Stimulated activated CD4-positive, alpha-beta T cell treated with anti-CD3 and anti-CD28 coated beads, Interleukin-2, amount 100 ng/mL, for 24 hours (primary cell): ENCODE results near the gene DCBLD2.

Experiments used
- DNase-seq, 2 donors: peaks; one replicate each; pipeline ENCODE4 v3.0.0-alpha.2; 2020

DCBLD2 gene

DNA sequence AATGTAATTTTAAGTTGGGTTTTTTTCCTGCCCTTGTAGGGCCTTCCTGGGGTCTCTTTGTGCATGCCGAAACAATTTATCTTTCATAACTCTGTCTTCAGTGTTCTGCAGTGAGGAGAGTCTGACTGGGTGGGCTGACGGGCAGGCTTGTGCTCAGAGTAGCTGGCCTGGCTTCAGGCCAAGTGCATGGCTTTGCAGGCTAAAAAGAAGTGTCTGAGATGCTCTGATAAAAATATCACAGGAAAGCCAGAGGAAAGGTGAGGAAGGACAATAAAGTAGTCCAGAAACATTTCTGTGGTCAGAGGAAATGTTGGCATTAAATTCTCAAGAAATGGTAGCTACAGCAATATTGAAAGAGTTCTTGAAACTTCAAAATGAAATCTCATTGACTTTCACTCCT, 112.8 kb downstream of the DCBLD2 start:
- no peak for DNase-seq

DNA sequence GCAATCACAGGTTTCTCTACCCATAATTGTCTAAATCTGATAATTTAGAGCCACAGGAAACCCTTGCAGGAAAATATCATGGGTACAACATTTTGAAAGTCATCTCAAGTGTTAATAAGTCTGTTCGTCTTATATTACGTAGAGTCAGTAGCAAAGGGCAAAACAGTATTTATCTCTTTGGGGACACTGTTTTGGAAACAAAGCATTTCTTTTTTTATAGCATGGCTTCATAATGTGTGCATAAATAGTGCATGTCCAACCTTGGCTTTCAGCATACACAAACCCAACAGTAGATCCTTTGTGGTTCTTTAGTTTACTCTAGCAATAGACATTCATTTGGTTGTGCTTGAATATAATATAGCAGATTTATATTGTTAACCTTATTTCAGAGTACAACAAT, 114.3 kb downstream of the DCBLD2 start:
- no peak for DNase-seq

DNA sequence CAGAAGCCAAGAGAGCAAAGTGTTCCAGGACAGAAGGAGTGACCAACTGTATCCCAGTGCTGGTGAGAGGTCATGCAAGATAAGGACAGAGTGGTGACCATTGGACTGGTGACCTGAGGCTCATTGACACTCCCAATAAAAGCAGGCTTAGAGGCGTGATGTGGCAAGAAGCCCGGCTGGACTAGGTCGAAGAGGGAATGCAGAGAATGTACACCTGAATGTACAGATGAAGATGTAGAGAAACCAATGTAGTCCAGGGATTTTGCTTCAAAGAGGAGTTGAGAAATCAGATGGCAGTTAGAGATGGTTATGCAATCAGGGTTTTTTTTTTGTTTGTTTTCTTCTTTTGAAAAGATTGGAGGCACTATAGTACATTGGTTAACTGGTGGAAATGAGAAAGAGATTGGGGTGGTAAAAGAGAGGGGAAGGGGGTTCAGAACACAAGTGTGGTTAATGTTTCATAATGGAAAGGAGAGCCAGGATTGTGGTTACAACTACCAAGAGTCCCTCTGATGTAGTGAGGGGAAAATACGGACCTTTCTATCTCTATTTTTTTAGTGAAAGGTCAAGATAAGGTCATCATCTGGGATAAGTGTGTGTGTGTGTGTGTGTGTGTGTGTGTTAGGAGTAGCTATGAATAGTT, 115.0 kb downstream of the DCBLD2 start:
- DNase-seq, result no peak

DNA sequence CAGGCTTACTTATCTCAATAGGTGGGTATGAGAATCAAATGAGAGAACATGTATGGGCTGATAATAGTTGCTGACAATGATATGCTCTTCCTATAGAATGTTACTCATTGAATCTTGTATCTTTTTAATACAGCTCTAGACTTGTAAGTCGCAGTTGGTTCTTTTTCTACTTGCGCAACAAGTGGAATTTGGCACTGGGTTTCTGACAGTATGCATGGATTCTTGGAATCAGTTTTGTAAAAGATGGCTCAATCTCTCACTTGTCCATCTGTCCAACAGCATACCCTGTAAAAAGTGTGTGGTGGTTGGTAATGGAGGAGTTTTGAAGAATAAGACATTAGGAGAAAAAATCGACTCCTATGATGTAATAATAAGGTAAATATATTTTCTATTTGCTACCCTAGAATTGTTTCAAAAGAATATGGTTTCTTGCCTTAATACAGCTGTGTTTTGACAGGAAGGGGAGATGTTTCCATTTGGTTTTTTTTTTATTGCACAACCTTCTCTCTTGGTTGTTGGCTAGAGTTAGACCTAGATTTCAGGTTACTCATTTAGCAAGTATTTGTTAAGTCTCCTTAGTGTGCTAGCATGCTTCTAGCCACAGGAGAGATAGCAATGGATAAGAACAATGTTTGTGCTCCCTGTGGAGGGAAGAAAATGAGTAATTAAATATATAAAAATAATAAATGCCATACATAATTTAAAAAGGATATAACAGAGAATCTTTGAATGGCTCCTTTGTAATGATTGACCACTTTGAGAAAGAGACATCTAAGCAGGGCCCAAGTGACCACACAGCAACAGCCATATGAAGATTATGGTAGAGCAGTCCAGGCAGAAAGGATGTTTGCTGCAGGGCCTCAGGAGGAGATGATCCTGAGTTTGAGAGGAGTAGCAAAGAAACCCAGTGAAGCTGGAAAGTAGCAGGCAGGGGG, 116.6 kb downstream of the DCBLD2 start:
- no peak for DNase-seq

DNA sequence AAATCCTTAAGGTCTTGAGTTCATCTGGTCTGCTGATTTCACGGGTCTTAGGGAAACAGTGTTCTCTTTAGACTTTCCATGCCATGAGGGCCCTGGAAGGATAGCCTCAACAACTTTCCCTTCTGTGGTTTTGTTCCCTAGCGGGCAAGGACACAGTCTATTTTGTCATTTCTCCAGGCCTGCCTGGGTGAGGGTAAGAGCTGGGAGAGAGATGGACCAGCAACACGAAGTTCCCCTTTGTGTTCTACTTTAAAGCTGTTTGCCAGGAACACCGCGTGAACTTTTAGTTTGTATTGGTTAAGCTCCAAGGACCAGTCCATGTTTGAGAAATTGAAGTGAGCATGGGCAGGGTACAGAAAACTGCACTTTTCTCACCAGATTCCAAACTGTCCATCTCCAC, 117.5 kb downstream of the DCBLD2 start:
- no peak for DNase-seq

DNA sequence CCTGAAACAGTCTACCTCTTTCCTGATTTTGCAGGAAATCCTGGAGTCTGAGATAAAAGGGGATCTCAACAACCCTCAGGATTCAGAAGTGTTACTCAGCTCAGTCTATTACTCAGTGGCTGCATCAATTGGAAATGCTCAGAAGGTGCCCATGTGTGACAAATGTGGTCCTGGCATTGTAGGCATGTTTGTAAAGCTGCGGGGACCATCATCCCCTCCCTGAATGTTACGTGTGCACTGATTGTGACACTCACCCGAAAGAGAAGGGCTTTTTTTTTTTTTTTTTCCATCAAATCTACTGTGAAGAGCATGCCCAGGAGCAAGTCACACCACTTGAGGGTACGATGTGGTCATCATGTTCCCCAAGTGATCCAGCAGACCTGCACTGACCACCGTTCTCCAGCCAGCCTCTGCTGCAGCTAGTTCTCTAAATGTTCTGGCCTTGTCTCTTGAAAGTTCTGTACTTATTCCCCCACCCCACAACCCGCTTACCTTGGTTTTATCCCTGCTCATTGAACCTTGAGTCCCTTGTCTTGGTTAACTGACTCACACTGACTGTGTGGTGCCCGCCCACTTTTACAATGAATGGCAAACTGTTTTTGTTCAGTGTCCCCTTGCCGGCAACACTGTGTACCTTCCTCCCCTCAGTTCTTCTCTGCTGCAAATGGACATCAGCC, 118.5 kb downstream of the DCBLD2 start:
- no peak for DNase-seq

DNA sequence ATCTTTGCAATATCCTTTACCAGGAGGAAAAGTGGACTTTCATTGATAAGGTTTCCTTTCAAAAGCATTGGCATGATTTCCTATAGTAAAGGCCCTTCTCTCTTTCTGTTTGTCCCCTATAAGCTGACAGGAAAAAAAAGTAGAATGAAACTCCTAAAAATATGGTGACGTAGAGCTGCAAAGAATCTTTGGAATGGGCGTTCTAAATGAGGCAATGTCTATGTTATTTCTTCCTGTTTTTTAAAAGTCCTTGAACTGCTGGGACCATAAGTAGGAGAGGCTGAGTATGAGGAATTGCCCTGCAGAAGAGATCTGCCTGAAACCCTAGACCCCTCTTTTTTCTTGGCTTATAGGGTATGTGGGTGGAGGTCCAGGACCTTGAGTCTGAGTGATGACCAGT, 121.2 kb downstream of the DCBLD2 start:
- DNase-seq, result no peak

DNA sequence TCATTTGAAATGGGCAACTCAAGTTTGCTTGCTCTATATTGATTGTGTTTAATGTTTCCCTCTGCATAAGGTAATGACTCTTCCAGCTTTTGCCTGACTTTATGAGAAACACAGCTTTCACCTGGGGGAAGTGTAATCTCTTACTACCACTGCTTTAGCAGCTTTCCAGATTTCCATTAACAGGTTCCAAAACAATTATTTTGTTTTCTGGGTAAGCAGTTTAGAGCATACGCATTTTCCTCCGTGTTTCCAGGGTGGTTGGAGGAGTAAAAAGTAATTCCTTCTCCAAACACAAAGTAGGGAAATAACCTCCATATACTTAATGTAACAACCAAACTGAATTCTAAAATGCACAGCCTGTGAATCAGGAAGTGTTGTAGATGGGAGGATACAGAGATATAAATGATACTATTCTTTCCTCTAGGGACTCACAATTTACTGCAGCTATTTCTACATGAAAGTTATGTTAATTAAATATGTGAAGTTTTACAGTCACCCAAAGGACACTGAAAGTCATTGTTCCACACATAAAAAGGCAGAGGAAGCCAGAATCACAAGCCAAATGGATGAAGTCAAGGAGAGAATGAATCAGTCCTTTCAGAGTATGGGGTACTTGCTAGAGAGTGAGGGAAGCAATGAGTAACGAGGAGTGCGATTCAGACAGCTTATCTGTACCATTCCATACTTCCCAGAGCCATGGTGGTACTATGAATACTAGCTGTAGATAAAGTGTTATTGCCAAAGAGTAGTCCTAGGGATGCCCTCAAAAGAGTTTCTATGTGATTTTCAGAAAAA, 121.8 kb downstream of the DCBLD2 start:
- DNase-seq, result no peak

DNA sequence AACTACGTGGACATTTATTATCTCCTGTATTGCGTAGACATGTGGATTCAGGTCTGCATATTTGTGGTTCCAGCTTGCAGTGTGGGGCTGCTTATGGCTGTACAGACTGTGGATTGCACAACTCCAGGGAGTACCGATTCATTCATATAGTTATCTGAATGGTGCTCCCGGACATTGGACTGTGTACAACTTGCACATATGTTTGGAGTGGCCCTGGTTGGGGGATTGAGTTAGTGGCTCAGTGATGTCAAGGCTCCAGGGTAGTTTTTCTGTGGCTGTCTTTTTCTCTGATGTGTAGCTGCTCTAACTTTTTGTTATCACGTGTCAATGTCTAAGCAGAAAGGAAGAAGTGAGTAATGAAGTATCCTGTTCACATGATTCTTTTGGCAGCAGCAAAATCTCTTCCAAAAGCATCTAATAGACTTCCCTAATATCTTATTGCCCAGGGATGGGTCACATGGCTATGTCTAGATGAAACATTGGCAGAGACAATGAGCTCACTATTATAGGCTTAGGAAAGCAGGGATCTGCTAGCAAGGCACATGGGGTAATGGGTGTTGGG, 122.6 kb downstream of the DCBLD2 start:
- no peak for DNase-seq

DNA sequence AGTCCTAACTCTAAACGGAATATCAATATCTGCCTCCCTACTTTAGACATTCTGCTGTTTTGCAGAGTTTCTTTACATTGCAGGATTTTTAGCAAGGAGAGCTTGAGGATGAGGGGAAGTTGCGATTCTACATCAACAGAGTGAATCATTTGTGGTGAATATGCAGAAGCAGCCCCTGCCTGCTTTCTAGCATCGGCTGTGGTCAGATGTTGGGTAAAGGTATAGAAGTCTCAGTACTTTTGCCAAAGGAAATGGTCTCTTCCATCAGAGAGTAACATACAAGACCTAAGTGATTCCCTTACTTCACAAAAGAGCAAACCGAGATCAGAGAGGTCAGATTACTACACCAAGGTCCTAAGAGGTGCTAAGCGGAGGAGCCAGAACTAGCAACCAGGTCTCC, 123.1 kb downstream of the DCBLD2 start:
- no peak for DNase-seq

DNA sequence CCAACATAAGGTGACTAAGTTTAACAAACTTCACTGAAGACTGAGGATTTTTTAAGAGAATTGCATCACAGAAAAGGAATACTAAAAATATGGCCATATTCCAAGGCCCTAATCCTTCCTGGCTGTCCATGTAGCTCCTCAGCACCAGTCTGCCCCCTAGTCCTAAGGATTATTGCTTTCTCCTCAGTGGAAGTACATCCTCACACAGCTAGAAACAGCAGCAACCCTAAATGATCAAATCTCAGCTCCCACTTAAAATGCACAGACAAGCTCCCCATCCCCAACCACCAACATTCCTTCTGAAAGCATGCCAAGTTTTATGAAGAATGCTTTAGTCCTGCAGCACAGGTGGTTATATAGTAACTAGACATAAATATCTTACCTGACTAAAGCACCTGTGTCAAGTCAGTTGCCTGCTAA, 123.7 kb downstream of the DCBLD2 start:
- no peak for DNase-seq

DNA sequence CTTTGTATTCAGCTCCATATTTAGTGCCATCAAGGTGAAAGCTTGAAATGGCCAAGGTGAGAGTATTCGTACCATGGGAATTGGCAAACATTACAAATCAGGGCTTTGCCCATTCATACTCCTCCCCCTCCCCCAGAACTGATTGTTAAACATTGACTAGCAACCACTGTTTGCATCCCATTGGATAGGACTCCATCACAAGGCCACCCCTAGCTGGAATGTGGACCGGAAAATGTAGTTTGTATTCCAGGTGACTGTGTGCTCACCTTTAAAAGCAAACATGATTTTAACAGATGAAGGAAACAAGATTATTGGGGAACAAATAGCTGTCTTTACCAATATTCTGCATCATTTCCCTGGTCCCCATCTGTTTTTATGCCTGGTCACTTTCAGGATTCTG, 124.2 kb downstream of the DCBLD2 start:
- DNase-seq, result no peak

DNA sequence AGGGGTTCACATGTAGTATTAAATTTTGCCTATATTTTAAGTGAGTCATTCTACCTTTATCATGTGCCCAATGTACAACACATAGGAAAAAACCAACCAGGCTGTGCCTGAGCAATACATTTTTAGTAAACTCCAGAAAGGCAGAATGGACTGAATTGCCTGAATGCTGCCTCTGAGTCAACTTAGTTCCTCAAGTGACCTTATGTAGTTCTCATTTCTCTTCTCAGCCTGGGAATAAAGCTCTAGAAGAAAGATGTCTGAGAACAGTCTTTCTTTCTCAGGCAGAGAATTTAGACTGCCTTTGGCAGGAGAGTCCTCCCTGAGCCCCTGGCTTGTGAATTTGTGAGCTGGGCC, 125.4 kb downstream of the DCBLD2 start:
- no peak for DNase-seq

DNA sequence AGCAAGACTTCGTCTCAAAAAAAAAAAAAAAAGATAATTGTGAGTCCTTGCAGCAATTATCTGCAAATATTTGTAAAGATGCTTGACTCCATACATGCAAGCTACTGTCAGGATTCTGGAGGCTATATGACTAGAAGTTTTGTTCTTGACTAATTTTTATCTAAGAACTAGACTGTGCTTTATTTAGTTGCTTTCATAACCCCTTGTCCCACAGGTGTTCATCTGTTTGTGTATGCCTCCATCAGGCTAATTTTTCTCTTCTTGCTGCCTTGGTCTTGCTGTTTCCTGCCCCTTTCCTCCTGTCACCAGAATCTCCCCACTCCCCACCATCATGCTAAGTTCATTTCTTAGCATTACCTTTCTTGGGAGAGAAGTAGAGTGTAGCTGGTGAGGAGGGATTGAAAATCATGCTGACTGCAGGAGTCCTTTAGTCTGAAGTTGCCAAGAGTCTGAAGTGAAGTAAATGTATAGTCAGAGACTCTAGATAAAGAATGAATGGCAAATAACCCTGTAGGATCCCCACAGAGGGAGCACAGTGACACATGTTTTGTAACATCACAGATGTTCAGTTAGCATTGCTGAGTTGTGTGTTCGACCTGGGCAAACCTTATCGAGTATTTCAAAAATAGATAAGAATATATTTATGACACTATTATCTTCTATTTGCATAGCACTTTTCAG, 125.9 kb downstream of the DCBLD2 start:
- DNase-seq, result no peak

DNA sequence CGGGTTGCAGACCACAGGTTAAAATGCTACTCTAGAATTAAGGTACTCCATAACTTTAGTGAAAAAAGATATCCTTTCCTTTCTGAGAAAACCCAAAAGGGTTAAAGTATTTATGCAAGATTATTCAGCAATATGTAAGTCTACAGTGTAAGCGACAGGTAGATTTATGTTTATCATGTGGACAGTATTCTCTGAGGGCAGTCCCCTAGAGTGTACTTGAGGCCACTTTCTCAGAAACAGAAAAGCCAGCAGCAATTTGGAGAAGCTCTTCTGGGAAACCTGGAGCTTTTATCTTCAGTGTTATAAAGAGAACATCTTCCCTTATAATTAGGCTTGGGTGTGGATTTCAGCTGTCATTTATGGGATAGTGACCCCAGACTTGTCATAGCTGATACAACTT, 129.5 kb downstream of the DCBLD2 start:
- DNase-seq, result no peak

DNA sequence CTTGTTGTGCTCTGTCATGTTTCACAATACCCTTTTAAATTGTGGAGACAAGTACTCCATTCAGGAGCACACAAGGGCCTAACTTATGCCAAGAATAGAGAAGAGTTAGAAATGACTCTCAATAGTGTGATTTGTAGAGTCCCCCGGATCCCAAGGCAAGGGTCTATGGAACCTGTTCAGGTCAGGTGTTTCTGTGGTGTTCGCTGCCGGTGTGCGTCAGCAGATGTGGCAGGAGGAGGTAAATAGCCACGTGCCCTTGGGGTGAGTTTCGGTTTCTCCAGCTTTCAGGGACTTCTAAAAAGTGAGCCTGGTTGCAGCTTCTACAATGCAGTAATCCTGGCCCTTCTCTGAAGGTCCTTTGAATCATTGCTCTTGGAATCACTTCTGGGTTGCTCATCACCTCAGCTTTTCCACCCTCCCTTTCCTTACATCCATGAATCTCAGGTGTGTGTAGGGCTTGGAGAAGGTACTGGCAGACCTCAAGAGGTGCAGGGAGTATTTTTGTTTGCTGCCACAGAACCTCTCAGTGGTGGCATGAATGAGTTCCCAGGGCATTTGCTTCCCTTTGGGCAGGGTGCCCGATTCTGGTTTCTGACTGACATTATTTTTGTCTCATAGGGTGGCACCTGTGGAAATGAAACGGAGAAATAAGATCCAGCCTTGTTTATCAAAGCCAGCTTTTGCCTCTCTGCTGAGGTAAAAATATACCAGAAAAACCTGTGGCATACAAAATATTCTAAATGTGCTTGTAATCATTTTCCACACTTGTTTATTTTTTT, 131.0 kb downstream of the DCBLD2 start:
- DNase-seq, result no peak

DNA sequence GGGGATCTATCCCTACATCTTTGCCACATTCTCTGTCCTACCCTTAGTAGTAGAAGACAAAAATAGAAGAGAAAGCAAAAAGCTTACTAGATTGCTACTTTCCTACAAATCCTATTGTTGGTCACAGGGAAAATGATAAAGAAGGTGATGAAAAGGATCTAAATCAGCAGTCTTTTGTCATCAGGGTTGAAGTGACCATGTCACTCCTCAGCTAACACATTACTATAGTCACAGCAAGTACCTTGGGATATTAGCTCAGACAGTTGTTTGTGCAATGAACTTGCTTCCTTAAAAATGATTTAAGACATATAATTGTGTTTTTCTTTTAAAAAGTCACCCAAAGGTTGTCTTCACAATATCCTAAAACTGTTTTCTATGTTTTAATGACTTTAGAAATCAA, 132.0 kb downstream of the DCBLD2 start:
- no peak for DNase-seq

DNA sequence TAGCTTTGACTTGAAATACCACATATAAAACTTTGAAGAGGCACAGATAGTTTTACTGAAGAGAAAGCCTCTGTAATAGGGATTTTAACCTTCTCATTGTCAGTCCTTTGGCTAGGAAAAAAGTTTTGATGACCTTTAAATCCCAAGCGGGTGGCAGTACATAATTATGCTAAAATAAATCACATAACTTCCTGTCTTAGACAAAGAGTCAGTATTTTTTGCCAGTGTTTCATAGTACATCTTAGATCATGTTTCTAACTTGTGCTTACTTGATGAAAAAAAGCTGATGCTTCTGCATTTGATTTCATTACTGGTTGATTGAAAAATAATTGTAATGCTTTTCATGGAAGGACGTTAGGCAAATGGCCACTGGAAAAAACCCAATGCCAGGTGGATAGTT, 132.5 kb downstream of the DCBLD2 start:
- DNase-seq, result no peak

DNA sequence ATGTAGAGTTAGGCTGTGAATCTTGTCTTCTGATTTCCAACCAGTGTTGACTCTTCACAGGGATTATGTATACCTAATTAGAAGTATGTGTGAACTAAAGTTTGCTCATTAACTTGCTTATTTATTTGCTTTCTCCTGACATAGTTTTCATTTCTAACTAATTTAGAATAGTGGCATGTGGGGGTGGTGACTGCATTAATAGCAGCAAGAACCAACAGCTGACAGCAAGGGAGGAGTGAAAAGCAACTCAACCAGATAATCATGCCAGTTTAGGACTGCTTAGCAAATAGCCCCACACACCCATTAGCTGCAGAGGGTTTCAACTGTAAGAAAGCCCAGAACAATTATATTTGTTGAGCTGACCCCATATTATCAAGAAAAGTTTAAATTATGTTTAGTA, 134.6 kb downstream of the DCBLD2 start:
- DNase-seq, result no peak

DNA sequence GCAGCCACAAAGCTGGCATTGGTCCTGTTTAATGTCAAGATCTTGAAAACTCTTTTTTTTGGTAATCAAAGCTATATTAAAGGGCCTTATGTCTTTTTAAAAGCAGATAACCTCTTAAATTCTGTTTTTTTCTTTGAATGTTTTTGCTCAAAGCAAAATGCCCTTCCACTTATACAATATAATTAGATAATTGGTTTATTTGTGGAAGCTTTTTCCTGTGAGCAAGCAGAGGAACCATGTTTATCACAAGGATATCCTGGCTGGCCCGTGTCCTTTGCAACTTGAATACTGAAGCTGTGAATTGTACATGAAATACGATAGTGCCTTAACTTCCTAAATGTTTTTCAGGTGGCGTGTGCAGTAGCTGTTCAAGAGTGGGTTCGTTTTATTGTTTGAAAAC, 135.8 kb downstream of the DCBLD2 start:
- no peak for DNase-seq

DNA sequence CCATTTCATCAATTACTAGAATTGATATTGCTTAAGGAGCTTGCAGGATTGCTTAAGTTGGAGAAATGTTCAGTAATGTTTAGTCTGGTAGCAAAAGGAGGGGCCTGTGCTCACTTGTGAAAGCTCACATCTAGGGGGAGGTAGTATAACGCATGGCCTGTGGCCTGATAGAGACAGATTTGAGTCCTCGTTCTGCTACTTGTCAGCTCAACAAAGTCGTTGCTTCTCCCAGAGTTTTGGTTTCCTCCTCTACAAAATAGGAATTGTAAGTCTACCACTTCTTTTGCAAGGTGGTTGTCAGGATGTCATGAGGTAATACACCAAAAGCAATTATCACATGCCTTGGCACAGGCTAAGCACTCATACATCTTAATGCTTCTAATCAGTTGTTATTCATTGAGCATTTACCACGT, 137.0 kb downstream of the DCBLD2 start:
- no peak for DNase-seq
